PC-3 (cell line): ENCODE data around the gene FHL3.

ENCODE experiments used
- EZH2phosphoT487 ChIP-seq: fragments of 300-600 bp; sonication (generic); IDR thresholded peaks from 2 replicates; pipeline ENCODE4 v1.6.1; 2018; ENCODE audit warnings: mild to moderate bottlenecking, antibody characterized with exemption, low read length, borderline replicate concordance
- TF ChIP-seq, protein P1 (sequence below): fragments of 300-600 bp; sonication (generic); conservative IDR thresholded peaks from 2 replicates; pipeline ENCODE4 v1.5.1; 2017; ENCODE audit warnings: antibody characterized with exemption, low read depth, mild to moderate bottlenecking, low read length

DNA sequence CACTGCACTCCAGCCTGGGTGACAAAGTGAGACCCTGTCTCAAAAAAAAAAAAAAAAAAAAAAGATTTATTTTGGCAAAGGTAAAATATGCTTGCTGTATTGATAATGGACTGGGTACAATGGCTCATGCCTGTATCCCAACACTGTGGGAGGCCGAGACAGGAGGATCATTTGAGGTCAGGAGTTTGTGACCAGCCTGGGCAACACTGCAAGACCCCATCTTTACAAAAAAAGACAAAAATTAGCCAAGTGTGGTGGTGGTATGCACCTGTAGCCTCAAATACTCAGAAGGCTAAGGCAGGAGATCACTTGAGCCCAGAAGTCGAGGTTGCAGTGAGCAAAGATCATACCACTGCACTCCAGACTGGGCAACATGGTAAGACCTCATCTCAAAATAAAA, 21.8 kb downstream of the FHL3 start:
- TF ChIP-seq, protein P1, sequence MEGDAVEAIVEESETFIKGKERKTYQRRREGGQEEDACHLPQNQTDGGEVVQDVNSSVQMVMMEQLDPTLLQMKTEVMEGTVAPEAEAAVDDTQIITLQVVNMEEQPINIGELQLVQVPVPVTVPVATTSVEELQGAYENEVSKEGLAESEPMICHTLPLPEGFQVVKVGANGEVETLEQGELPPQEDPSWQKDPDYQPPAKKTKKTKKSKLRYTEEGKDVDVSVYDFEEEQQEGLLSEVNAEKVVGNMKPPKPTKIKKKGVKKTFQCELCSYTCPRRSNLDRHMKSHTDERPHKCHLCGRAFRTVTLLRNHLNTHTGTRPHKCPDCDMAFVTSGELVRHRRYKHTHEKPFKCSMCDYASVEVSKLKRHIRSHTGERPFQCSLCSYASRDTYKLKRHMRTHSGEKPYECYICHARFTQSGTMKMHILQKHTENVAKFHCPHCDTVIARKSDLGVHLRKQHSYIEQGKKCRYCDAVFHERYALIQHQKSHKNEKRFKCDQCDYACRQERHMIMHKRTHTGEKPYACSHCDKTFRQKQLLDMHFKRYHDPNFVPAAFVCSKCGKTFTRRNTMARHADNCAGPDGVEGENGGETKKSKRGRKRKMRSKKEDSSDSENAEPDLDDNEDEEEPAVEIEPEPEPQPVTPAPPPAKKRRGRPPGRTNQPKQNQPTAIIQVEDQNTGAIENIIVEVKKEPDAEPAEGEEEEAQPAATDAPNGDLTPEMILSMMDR, result no peak
- no peak for TF ChIP-seq EZH2phosphoT487
